ENCODE results near the gene GLB1L3. TPM values are rescaled to one million over a fixed set of nuclear protein-coding genes. Genes with fewer than 3 reads are reported as not detected.
"Not testable (repeated sequence)": the region's sequence is repeated elsewhere in the genome, so short reads cannot be mapped to it uniquely, and the experiment has no call there.

GLB1L3 gene
- polyA plus RNA-seq, 1 donor = 0.08 TPM

GRCh38 chr11:134313821-134314607 lies 37.8 kb downstream of the GLB1L3 start:
- DNase-seq (ENCODE audit: low read depth) = no peak

- no peak for DNase-seq (ENCODE audit: low read depth)
These were observed 40.9 kb downstream of the GLB1L3 start for GRCh38 chr11:134317103-134317502.

GRCh38 chr11:134321373-134321772 lies 45.2 kb downstream of the GLB1L3 start:
- not testable (repeated sequence) for DNase-seq (ENCODE audit: low read depth)

- DNase-seq (ENCODE audit: low read depth) = no peak
These were observed 46.4 kb downstream of the GLB1L3 start for GRCh38 chr11:134322553-134322952.

GRCh38 chr11:134328433-134328832 lies 52.3 kb downstream of the GLB1L3 start:
- DNase-seq (ENCODE audit: low read depth) = no peak

- no peak for DNase-seq (ENCODE audit: low read depth)
These were observed 54.6 kb downstream of the GLB1L3 start for GRCh38 chr11:134330611-134331353.

GRCh38 chr11:134331354-134332188 lies 55.4 kb downstream of the GLB1L3 start, which contains the start of gene GLB1L2:
Gene GLB1L2 (plus strand): TSS chr11:134331988. CDS start chr11:134332062, 74 bp downstream.
- DNase-seq (ENCODE audit: low read depth) = no peak

- no peak for DNase-seq (ENCODE audit: low read depth)
These were observed 56.0 kb downstream of the GLB1L3 start for GRCh38 chr11:134332189-134332631.

GRCh38 chr11:134332782-134333181 lies 56.6 kb downstream of the GLB1L3 start:
- no peak for DNase-seq (ENCODE audit: low read depth)

- DNase-seq (ENCODE audit: low read depth) = no peak
These were observed 57.1 kb downstream of the GLB1L3 start for GRCh38 chr11:134333312-134333711.

- DNase-seq (ENCODE audit: low read depth) = no peak
These were observed 57.8 kb downstream of the GLB1L3 start for GRCh38 chr11:134333946-134334345.

- DNase-seq (ENCODE audit: low read depth) = no peak
These were observed 58.8 kb downstream of the GLB1L3 start for GRCh38 chr11:134334796-134335571.

- DNase-seq (ENCODE audit: low read depth) = no peak
These were observed 60.9 kb downstream of the GLB1L3 start for GRCh38 chr11:134337051-134337450.

- no peak for DNase-seq (ENCODE audit: low read depth)
These were observed 61.9 kb downstream of the GLB1L3 start for GRCh38 chr11:134338068-134338467.

GRCh38 chr11:134338654-134339053 lies 62.5 kb downstream of the GLB1L3 start:
- DNase-seq (ENCODE audit: low read depth) = no peak

- no peak for DNase-seq (ENCODE audit: low read depth)
These were observed 63.6 kb downstream of the GLB1L3 start for GRCh38 chr11:134339756-134340155.

- no peak for DNase-seq (ENCODE audit: low read depth)
These were observed 64.3 kb downstream of the GLB1L3 start for GRCh38 chr11:134340354-134340964.

GRCh38 chr11:134341805-134342571 lies 65.8 kb downstream of the GLB1L3 start:
- DNase-seq (ENCODE audit: low read depth) = no peak

- DNase-seq (ENCODE audit: low read depth) = no peak
These were observed 66.6 kb downstream of the GLB1L3 start for GRCh38 chr11:134342572-134343340.

All from forelimb muscle (tissue), 1 donor.